GM18907 (cell line): ENCODE measurements around the gene ANKRD55.
A peak's percentile ranks its signal among the peaks of the same experiment; 100 is the strongest.
"Not testable (repeated sequence)": the region's sequence is repeated elsewhere in the genome, so short reads cannot be mapped to it uniquely, and the experiment has no call there.

ENCODE experiments used
- ATAC-seq: cut with Tn5 transposase; IDR thresholded peaks from one replicate; pipeline ENCODE4 v1.9.1; 2021; ENCODE audit warnings: mild to moderate bottlenecking, moderate library complexity; ENCODE audit not compliant: unreplicated experiment

Gene ANKRD55

GRCh38 chr5:56110646-56111403 lies 122.3 kb downstream of the ANKRD55 start:
- no peak for ATAC-seq

DNA sequence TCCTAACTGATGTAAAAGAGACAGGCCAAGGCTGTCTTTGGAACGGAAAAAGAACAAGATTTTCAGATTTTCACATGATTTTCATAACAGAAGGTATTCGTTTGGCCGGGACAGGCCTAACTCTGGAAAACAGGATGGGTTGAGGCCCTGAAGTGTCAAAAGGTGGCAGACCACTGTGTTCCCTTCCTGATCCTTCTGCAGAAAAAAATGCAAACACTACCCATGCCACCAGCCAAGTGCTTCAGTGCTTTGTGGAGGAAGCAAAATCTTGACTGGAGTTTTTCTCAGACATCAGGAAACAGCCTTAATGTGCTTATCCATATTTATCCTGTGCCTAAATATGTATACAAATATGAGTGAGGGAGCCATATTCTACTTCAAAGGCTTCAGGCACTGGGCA lies 124.9 kb downstream of the ANKRD55 start:
- no peak for ATAC-seq

GRCh38 chr5:56106837-56107236 lies 126.3 kb downstream of the ANKRD55 start:
- ATAC-seq: no peak

DNA sequence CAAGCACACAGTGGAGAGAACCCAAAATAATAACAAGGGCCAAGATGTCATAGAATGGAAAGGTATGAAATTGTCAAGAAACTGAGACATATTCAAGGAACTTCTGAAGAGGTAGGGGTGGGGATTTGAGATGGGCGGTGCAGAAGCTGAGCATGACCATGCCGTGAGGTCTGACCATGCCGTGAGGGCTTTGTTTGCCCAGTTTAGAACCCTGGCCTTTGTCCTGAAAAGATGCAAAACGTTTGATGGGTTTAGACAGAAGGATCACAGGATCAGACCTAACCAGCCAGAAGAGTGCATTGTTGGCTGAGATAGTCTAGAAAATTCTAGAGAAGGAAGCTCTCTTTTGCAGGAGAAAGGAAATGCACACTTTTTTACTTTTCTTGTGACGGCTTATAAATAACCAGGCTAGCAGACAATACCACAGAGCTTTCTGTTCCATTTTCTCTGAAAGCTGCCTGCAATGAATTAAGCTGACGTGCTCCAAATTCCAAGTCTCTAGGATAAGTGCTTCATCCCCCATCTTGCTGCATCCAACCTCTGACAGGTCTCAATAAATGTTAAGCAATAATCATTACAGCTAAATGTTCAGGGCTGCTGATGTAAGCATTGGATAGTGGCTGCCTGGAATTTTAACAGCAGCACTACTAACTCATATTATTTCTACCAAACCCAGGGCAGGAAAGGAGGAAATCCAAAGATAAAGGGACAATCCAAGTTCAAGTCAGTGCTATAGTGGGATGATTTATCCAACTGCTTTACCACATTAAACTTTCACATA lies 127.4 kb downstream of the ANKRD55 start:
- no peak for ATAC-seq

- no peak for ATAC-seq
Measured at GRCh38 chr5:56102889-56103288, 130.2 kb downstream of the ANKRD55 start.

GRCh38 chr5:56102207-56102606 lies 130.9 kb downstream of the ANKRD55 start:
- ATAC-seq: not testable (repeated sequence)

- no peak for ATAC-seq
Measured at GRCh38 chr5:56101180-56101579, 131.9 kb downstream of the ANKRD55 start.

- ATAC-seq: no peak
Measured at GRCh38 chr5:56100439-56101176, 132.5 kb downstream of the ANKRD55 start.

- ATAC-seq: no peak
Measured at GRCh38 chr5:56099346-56099745, 133.8 kb downstream of the ANKRD55 start.

GRCh38 chr5:56097055-56097454 lies 136.1 kb downstream of the ANKRD55 start:
- no peak for ATAC-seq

DNA sequence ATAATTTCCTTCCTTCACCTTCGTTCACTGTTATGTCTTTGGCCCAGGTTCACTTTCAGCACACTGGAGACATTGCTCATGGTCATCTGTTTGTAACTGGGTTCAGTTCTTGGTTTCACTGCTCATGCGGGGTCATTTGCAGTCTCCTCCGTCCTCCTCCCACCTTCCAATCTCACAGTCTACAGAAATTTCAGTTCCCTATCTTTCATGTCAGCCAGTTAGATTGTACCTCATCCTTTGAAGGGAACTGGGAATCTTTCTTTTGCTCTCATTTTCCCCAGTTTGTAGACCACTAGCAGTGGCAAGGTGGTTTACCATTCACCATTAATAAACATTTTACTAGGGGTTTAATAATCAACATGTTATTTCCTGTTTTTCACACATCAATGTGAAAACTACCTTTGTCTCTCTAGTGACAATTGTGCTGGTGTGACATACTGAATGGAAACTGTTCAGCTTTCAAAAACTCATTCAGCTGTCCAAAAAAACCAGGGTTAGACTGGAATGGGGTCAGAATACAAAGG lies 137.5 kb downstream of the ANKRD55 start:
- ATAC-seq: peak; percentile 82

GRCh38 chr5:56094579-56095361 lies 138.4 kb downstream of the ANKRD55 start:
- ATAC-seq: peak; percentile 49

DNA sequence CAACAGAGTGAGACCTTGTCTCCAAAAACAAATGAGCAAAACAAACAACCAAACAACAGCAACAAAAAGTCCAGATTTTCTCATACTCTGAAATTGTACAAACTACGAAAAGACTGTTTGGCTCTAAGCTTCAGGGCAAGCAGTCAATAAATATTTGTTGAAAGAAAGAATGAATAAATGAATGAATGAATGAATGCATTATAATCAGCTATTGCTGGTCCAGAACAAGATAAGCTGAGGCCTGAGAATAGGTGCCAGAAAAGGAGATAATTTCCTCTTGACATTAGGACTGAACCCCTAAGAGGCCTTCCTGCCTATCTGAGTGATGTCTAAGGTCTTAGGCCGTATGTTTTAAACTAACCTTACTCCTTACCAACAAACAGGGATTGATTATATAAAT lies 139.2 kb downstream of the ANKRD55 start:
- ATAC-seq: no peak

DNA sequence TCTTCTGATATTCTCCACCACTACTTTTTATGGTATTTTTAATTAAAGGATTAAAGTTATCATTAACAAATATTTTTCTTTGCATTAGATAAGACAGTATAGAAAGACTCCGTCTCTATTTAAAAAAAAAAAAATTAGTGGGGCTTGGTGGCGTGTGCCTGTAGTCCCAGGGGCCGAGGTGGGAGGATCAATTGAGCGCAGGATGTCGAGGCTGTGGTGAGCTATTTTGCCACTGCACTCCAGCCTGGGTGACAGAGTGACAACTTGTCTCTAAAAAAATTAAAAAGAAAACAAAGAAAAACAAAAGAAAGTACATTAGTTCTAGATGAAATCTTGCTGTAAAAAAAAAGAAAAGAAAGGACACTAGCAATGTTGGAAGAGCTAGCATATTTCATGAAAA lies 141.0 kb downstream of the ANKRD55 start:
- ATAC-seq: no peak

GRCh38 chr5:56091664-56092063 lies 141.5 kb downstream of the ANKRD55 start:
- ATAC-seq: no peak

DNA sequence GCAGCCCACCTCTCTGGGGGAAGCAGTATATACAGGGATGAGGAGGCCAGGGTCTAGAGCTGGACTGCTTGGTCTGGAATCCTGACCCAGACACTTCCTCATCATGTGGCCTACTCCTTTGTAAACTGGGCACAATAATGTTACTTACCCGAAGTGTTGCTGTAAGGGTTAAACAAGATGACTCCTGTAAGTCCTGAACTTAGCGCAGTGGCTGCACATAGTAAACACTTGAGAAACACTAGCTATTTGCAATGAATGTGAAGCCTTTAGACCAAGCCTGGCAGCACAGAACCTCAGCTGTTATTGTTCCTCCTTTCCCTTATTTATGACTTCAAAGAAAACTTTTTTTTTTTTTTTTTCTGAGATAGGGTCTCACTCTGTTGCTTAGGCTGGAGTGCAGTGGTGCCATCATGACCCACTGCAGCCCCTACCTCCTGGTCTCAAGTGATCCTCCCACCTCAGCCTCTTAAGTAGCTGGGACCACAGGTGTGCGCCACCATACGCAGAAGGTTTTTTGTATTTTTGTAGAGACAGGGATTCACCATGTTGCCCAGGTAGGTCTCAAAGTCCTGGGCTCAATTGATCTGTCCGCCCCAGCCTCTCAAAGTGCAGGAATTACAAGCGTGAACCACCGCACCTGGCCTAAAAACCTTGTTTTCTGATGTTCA lies 142.2 kb downstream of the ANKRD55 start:
- ATAC-seq: no peak

GRCh38 chr5:56088967-56089829 lies 143.9 kb downstream of the ANKRD55 start:
- ATAC-seq: peak; percentile 90

GRCh38 chr5:56088431-56088949 lies 144.6 kb downstream of the ANKRD55 start:
- no peak for ATAC-seq

DNA sequence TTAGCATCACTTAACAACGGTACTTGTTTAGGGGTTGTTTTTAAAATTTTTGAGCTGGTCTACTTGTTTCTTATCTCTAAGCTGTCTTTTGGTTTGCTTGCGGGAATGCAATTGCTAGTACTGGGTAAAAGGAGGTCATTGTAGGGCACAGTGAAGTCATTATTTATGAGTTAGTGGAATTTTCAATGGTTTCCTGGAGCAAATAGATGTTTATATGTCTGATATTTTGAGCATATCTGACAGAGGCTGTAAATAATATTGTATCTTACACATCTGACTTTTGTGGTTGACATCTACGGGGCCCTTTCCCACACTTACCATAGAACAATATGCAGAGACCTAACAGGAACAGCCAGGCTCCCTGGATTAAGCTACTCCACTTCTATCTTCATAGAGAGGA lies 147.9 kb downstream of the ANKRD55 start:
- no peak for ATAC-seq
